Type B pancreatic cell (in vitro differentiated cells): Measurements from ENCODE around the gene RBP3. TPM values are rescaled to one million over a fixed set of nuclear protein-coding genes. Genes with fewer than 3 reads are reported as not detected.

Experiments used
- DNase-seq: peaks from one replicate; pipeline ENCODE4 v3.0.0; 2021; ENCODE audit warnings: mixed read lengths; ENCODE audit not compliant: unreplicated experiment; ENCODE audit errors: extremely low spot score
- H3K27ac Mint-ChIP-seq: 2 replicates; pipeline ENCODE4 v1.8.0; 2021; ENCODE audit warnings: mild to moderate bottlenecking, mixed read lengths
- H3K27me3 Mint-ChIP-seq: 2 replicates; pipeline ENCODE4 v1.8.0; 2021; ENCODE audit warnings: mixed read lengths
- H3K36me3 Mint-ChIP-seq: 2 replicates; pipeline ENCODE4 v1.8.0; 2021; ENCODE audit warnings: mixed read lengths
- H3K4me1 Mint-ChIP-seq: one replicate; pipeline ENCODE4 v1.8.0; 2021; ENCODE audit warnings: mixed read lengths; ENCODE audit not compliant: unreplicated experiment
- H3K4me3 Mint-ChIP-seq: 2 replicates; pipeline ENCODE4 v1.8.0; 2021; ENCODE audit warnings: mild to moderate bottlenecking, mixed read lengths
- H3K9me3 Mint-ChIP-seq: 2 replicates; pipeline ENCODE4 v1.8.0; 2021; ENCODE audit warnings: mixed read lengths
- CTCF ChIP-seq: fragments of 200-600 bp; sonication (generic); conservative IDR thresholded peaks from 2 replicates; pipeline ENCODE4 v1.5.0; 2021; ENCODE audit warnings: antibody characterized with exemption, mild to moderate bottlenecking
- total RNA-seq: library from RNA; stranded (reverse); gene quantifications from 2 replicates; pipeline ENCODE4 v1.2.1, GENCODE V29; 2021; ENCODE audit warnings: low replicate concordance

Gene RBP3
- total RNA-seq, 1 donor from 2014 or later: not detected

- Mint-ChIP-seq H3K9me3 (no peaks in the 10 kb centered on the region), H3K36me3 (peaks cover 4% of the 10 kb centered on the region), H3K4me1 (peaks cover 30% of the 10 kb centered on the region), H3K27ac (no peak overlapping the region), H3K27me3 (peaks cover 72% of the 10 kb centered on the region), H3K4me3 (peak overlapping the region; percentile 79)
- DNase-seq: no peak
- TF ChIP-seq CTCF: no peak
Observed at GRCh38 chr10:47303105-47303504, 45.1 kb upstream of the RBP3 start.

DNA sequence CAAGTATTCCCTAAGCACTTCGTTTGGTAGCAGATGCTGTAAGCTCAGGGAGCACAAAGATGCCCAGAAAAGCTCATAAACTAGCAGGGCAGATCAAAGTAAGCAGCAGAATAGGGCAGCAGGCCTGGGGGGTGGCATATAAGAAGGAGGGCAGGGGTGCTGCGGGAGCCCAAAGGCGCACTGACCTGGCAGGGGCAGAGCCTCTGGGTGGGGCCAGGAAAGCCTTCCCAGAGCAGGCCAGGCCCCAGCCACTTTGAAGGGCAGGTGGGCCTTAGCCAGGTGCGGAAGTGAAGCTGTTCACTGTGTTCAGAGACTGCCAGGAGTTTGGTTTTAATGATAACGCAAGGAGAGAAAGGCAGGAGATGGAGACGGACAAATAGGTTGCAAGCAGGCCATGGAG lies 44.3 kb upstream of the RBP3 start:
- no peak for TF ChIP-seq CTCF
- H3K27me3 Mint-ChIP-seq: peaks cover 71% of the 10 kb centered on the region
- H3K4me3 Mint-ChIP-seq: peak overlapping the region; percentile 79
- no peak for DNase-seq
- H3K4me1 Mint-ChIP-seq: peaks cover 34% of the 10 kb centered on the region
- no peaks in the 10 kb centered on the region for H3K9me3 Mint-ChIP-seq
- no peak overlapping the region for H3K27ac Mint-ChIP-seq
- peaks cover 4% of the 10 kb centered on the region for H3K36me3 Mint-ChIP-seq

DNA sequence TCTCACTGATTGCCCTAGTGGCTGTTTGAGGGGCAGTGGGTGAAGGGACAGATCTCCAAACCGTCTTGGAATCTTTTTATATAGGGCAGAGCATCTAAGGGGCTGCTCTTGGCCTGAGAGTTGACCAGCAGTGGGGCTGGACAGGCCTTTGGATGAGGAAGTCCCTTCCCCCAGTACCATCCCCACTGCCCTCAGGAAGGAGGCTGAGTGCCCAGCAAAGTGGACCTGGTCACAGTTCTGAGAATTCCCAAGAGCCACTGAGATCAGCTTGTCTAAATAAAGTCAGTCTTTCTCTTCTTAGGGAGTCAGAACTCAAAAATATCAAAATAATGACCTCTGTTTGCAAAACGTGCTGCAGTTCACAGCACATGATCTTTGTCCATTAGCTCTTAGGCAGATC lies 42.6 kb upstream of the RBP3 start:
- no peak for TF ChIP-seq CTCF
- H3K27me3 Mint-ChIP-seq: peaks cover 67% of the 10 kb centered on the region
- peaks cover 37% of the 10 kb centered on the region for H3K4me1 Mint-ChIP-seq
- peaks cover 8% of the 10 kb centered on the region for H3K36me3 Mint-ChIP-seq
- no peaks in the 10 kb centered on the region for H3K9me3 Mint-ChIP-seq
- H3K27ac Mint-ChIP-seq: no peak overlapping the region
- H3K4me3 Mint-ChIP-seq: no peak overlapping the region
- no peak for DNase-seq

GRCh38 chr10:47306387-47307210 lies 41.6 kb upstream of the RBP3 start:
- Mint-ChIP-seq H3K27ac (no peak overlapping the region), H3K9me3 (no peaks in the 10 kb centered on the region), H3K4me1 (peaks cover 34% of the 10 kb centered on the region), H3K36me3 (peaks cover 8% of the 10 kb centered on the region), H3K4me3 (no peak overlapping the region), H3K27me3 (peaks cover 60% of the 10 kb centered on the region)
- DNase-seq: no peak
- TF ChIP-seq CTCF: no peak

GRCh38 chr10:47307381-47307780 lies 40.8 kb upstream of the RBP3 start:
- H3K27me3 Mint-ChIP-seq: peaks cover 53% of the 10 kb centered on the region
- DNase-seq: no peak
- TF ChIP-seq CTCF: no peak
- H3K36me3 Mint-ChIP-seq: peaks cover 8% of the 10 kb centered on the region
- no peaks in the 10 kb centered on the region for H3K9me3 Mint-ChIP-seq
- peaks cover 33% of the 10 kb centered on the region for H3K4me1 Mint-ChIP-seq
- no peak overlapping the region for H3K27ac Mint-ChIP-seq
- H3K4me3 Mint-ChIP-seq: no peak overlapping the region
